ENCODE data around the gene SIM2. TPM values are rescaled to one million over a fixed set of nuclear protein-coding genes. Genes with fewer than 3 reads are reported as not detected.

Gene SIM2
- total RNA-seq, 2 experiments from 2014 or later: not detected

GRCh38 chr21:36728371-36729111 is 29.6 kb downstream of the SIM2 start:
- Histone ChIP-seq H3K9me2 (ENCODE audit: insufficient read depth, low read length) (no peaks in the 10 kb centered on the region), H3K27ac (ENCODE audit: low read depth, low read length, poor library complexity, severe bottlenecking) (no peak overlapping the region), H3K79me2 (ENCODE audit: insufficient read depth, low read depth, low read length) (no peaks in the 10 kb centered on the region), H3K9me3 (ENCODE audit: low read length) (no peaks in the 10 kb centered on the region), H3K4me2 (ENCODE audit: low read length) (no peak overlapping the region), H3K4me1 (ENCODE audit: insufficient read depth, low read length, poor library complexity, severe bottlenecking) (no peaks in the 10 kb centered on the region), H4K20me1 (ENCODE audit: insufficient read depth, low read length) (no peaks in the 10 kb centered on the region), H3K4me3 (ENCODE audit: low read depth, low read length, poor library complexity, severe bottlenecking) (no peak overlapping the region), H3K36me3 (ENCODE audit: insufficient read depth, low read length) (no peaks in the 10 kb centered on the region), H2AFZ (ENCODE audit: low read length) (no peak overlapping the region)
- ChIA-PET POLR2A (no interaction called here), CTCF (ENCODE audit: unreplicated experiment) (no interaction called here)
- no peak for DNase-seq (ENCODE audit: low spot score)
- BruUV-seq (replicated peaks): no TSS peak
- TF ChIP-seq CTCF (conservative IDR thresholded peaks at IDR 0.05; ENCODE audit: low read length) (no peak), EZH2phosphoT487 (IDR thresholded peaks at IDR 0.05; ENCODE audit: borderline replicate concordance, low read depth, low read length) (no peak)
- intact Hi-C loops (cut with micrococcal nuclease; ENCODE audit: unreplicated experiment): no loop called here

GRCh38 chr21:36729310-36729970 is 30.5 kb downstream of the SIM2 start:
- intact Hi-C loops (cut with micrococcal nuclease; ENCODE audit: unreplicated experiment): no loop called here
- H3K9me2 ChIP-seq (ENCODE audit: insufficient read depth, low read length): no peaks in the 10 kb centered on the region
- H3K4me2 ChIP-seq (ENCODE audit: low read length): no peak overlapping the region
- H4K20me1 ChIP-seq (ENCODE audit: insufficient read depth, low read length): no peaks in the 10 kb centered on the region
- no TSS peak for BruUV-seq (replicated peaks)
- POLR2A ChIA-PET: no interaction called here
- no peak overlapping the region for H3K4me3 ChIP-seq (ENCODE audit: low read depth, low read length, poor library complexity, severe bottlenecking)
- H3K36me3 ChIP-seq (ENCODE audit: insufficient read depth, low read length): no peaks in the 10 kb centered on the region
- no peaks in the 10 kb centered on the region for H3K4me1 ChIP-seq (ENCODE audit: insufficient read depth, low read length, poor library complexity, severe bottlenecking)
- CTCF ChIA-PET (ENCODE audit: unreplicated experiment): no interaction called here
- TF ChIP-seq CTCF (conservative IDR thresholded peaks at IDR 0.05; ENCODE audit: low read length) (no peak), EZH2phosphoT487 (IDR thresholded peaks at IDR 0.05; ENCODE audit: borderline replicate concordance, low read depth, low read length) (no peak)
- no peak overlapping the region for H2AFZ ChIP-seq (ENCODE audit: low read length)
- no peak overlapping the region for H3K27ac ChIP-seq (ENCODE audit: low read depth, low read length, poor library complexity, severe bottlenecking)
- no peaks in the 10 kb centered on the region for H3K9me3 ChIP-seq (ENCODE audit: low read length)
- H3K79me2 ChIP-seq (ENCODE audit: insufficient read depth, low read depth, low read length): no peaks in the 10 kb centered on the region
- no peak for DNase-seq (ENCODE audit: low spot score)

All from OCI-LY7 (cell line).